Loucy (cell line): ENCODE results near the gene ZNF48.

Experiments used
- H2AFZ ChIP-seq: fragments of 200-600 bp; sonication (generic); 2 replicates; pipeline ENCODE4 v1.6.0; 2016; ENCODE audit warnings: antibody characterized with exemption, mild to moderate bottlenecking, low read length, moderate library complexity
- H3F3A ChIP-seq: fragments of 200-600 bp; 2 replicates; pipeline ENCODE4 v1.6.0; 2016; ENCODE audit warnings: antibody characterized with exemption, low read depth, mild to moderate bottlenecking
- H3K27me3 ChIP-seq: fragments of 200-600 bp; sonication (generic); 2 replicates; pipeline ENCODE4 v1.6.1; 2014; ENCODE audit warnings: low read length, mild to moderate bottlenecking; ENCODE audit not compliant: insufficient read depth, poor library complexity, severe bottlenecking
- H3K36me3 ChIP-seq: fragments of 200-600 bp; sonication (generic); 2 replicates; pipeline ENCODE4 v1.6.1; 2016; ENCODE audit warnings: low read length; ENCODE audit not compliant: insufficient read depth
- H3K4me1 ChIP-seq: fragments of 200-600 bp; sonication (generic); 2 replicates; pipeline ENCODE4 v1.5.1; 2014; ENCODE audit warnings: low read length, mild to moderate bottlenecking; ENCODE audit not compliant: insufficient read depth, poor library complexity, severe bottlenecking
- H3K4me2 ChIP-seq: fragments of 200-600 bp; sonication (generic); 2 replicates; pipeline ENCODE4 v1.6.0; 2014; ENCODE audit warnings: antibody characterized with exemption, low read length, low read depth, mild to moderate bottlenecking; ENCODE audit not compliant: poor library complexity, severe bottlenecking
- H3K4me3 ChIP-seq: fragments of 200-600 bp; sonication (generic); 2 replicates; pipeline ENCODE4 v1.5.1; 2014; ENCODE audit warnings: low read length, mild to moderate bottlenecking, mixed read lengths; ENCODE audit not compliant: poor library complexity, severe bottlenecking
- H3K79me2 ChIP-seq: fragments of 200-600 bp; sonication (generic); 2 replicates; pipeline ENCODE4 v1.6.1; 2014; ENCODE audit warnings: low read length; ENCODE audit not compliant: insufficient read depth
- H3K9ac ChIP-seq: fragments of 200-600 bp; sonication (generic); 2 replicates; pipeline ENCODE4 v1.6.0; 2014; ENCODE audit warnings: mild to moderate bottlenecking, low read depth, low read length, moderate library complexity; ENCODE audit not compliant: poor library complexity, severe bottlenecking
- H3K9me2 ChIP-seq: fragments of 200-600 bp; sonication (generic); replicated peaks from 2 replicates; pipeline ENCODE4 v1.6.1; 2016; ENCODE audit warnings: low read depth, low read length, mixed read lengths
- H3K9me3 ChIP-seq: fragments of 200-600 bp; sonication (generic); 2 replicates; pipeline ENCODE4 v1.6.1; 2014; ENCODE audit warnings: mild to moderate bottlenecking, antibody characterized with exemption, low read length, low read depth; ENCODE audit not compliant: insufficient read depth
- H4K20me1 ChIP-seq: fragments of 200-600 bp; sonication (generic); 2 replicates; pipeline ENCODE4 v1.6.0; 2014; ENCODE audit warnings: antibody characterized with exemption, low read length, mild to moderate bottlenecking; ENCODE audit not compliant: insufficient read depth, poor library complexity, severe bottlenecking
- CTCF ChIP-seq: fragments of 200-600 bp; sonication (generic); conservative IDR thresholded peaks from 2 replicates; pipeline ENCODE4 v1.5.1; 2014; ENCODE audit warnings: mild to moderate bottlenecking, antibody characterized with exemption, low read length
- EZH2phosphoT487 ChIP-seq: fragments of 200-600 bp; IDR thresholded peaks from 2 replicates; pipeline ENCODE4 v1.6.1; 2018; ENCODE audit warnings: antibody characterized with exemption, mild to moderate bottlenecking, moderate library complexity, borderline replicate concordance

The ZNF48 gene

GRCh38 chr16:30357085-30357714 is 38.0 kb upstream of the ZNF48 start:
- H3K9me3 ChIP-seq, result no peaks in the 10 kb centered on the region

GRCh38 chr16:30357715-30358576 is 37.3 kb upstream of the ZNF48 start:
- Histone ChIP-seq H3K27me3 (no peaks in the 10 kb centered on the region), H3K4me2 (no peak overlapping the region), H3K9ac (no peak overlapping the region), H3K9me3 (no peaks in the 10 kb centered on the region), H3K4me1 (peaks cover 18% of the 10 kb centered on the region), H3K36me3 (peaks cover 37% of the 10 kb centered on the region; the same call in 1 of the 2 replicates), H4K20me1 (peaks cover 12% of the 10 kb centered on the region), H3K4me3 (no peak overlapping the region), H3K79me2 (peaks cover 76% of the 10 kb centered on the region), H3K9me2 (no peaks in the 10 kb centered on the region), H3F3A (no peaks in the 10 kb centered on the region), H2AFZ (no peak overlapping the region)
- TF ChIP-seq EZH2phosphoT487, result no peak
- no peak for TF ChIP-seq CTCF

More at GRCh38 chr16:30357085-30357714, 38.0 kb upstream of the ZNF48 start:
- Histone ChIP-seq H3K4me3 (peak overlapping the region; percentile 90), H3K36me3 (peaks cover 40% of the 10 kb centered on the region; the same call in 1 of the 2 replicates), H4K20me1 (peaks cover 12% of the 10 kb centered on the region), H3F3A (no peaks in the 10 kb centered on the region), H3K79me2 (peaks cover 76% of the 10 kb centered on the region), H3K4me2 (peak overlapping the region; percentile 92), H2AFZ (no peak overlapping the region), H3K9ac (peak overlapping the region; percentile 88), H3K27me3 (no peaks in the 10 kb centered on the region), H3K9me2 (no peaks in the 10 kb centered on the region), H3K4me1 (peaks cover 18% of the 10 kb centered on the region)
- TF ChIP-seq CTCF (no peak), EZH2phosphoT487 (no peak)

GRCh38 chr16:30358577-30358936 is 36.7 kb upstream of the ZNF48 start:
- H3K79me2 ChIP-seq, result peaks cover 76% of the 10 kb centered on the region
- H3K36me3 ChIP-seq, result peaks cover 37% of the 10 kb centered on the region; the same call in 1 of the 2 replicates
- TF ChIP-seq CTCF (no peak), EZH2phosphoT487 (no peak)

More at GRCh38 chr16:30358577-30358936, 36.7 kb upstream of the ZNF48 start:
- H3K9me3 ChIP-seq, result no peaks in the 10 kb centered on the region
- H3K4me1 ChIP-seq, result peaks cover 20% of the 10 kb centered on the region
- H2AFZ ChIP-seq, result no peak overlapping the region
- no peak overlapping the region for H3K9ac ChIP-seq
- H3K27me3 ChIP-seq, result no peaks in the 10 kb centered on the region
- no peaks in the 10 kb centered on the region for H3F3A ChIP-seq
- peaks cover 12% of the 10 kb centered on the region for H4K20me1 ChIP-seq
- no peaks in the 10 kb centered on the region for H3K9me2 ChIP-seq
- no peak overlapping the region for H3K4me3 ChIP-seq
- no peak overlapping the region for H3K4me2 ChIP-seq
